OCI-LY3 (cell line): ENCODE measurements around the gene ZNF595.

ENCODE experiments used
- CTCF ChIP-seq: fragments of 200-600, 300-600 bp; sonication (generic); IDR thresholded peaks from 2 replicates; pipeline ENCODE4 v1.5.1; 2014; ENCODE audit warnings: antibody characterized with exemption, low read length, low read depth
- EZH2phosphoT487 ChIP-seq: fragments of 200-600 bp; shearing (Covaris generic); IDR thresholded peaks from 2 replicates; pipeline ENCODE4 v1.6.1; 2018; ENCODE audit warnings: antibody characterized with exemption, mixed run types, low read depth

- no peak for TF ChIP-seq CTCF
- TF ChIP-seq EZH2phosphoT487 = no peak
These were observed 59.6 kb downstream of the ZNF595 start for GRCh38 chr4:112771-113170.
